B cell (primary cell): ENCODE measurements around the gene ZNF423. TPM values are rescaled to one million over a fixed set of nuclear protein-coding genes. Genes with fewer than 3 reads are reported as not detected.

Experiments used
- ATAC-seq: fragments of 200-7000 bp; cut with Tn5 transposase; one replicate; pipeline ENCODE4 v1.10.0; 2021; ENCODE audit warnings: low read depth, mild to moderate bottlenecking, moderate number of reproducible peaks, moderate library complexity
- CTCF ChIA-PET: fragments of 350-600 bp; sonication (Branson Sonifier 250); formaldehyde crosslinking; loops from one replicate; lab custom pipeline; 2021; ENCODE audit warnings: antibody characterized with exemption, inconsistent platforms; lab: Charles Lee
- POLR2A ChIA-PET: fragments of 350-600 bp; sonication (Branson Sonifier 250); formaldehyde crosslinking; loops from one replicate; lab custom pipeline; 2021; ENCODE audit warnings: antibody characterized with exemption; lab: Charles Lee
- DNase-seq: peaks from one replicate; pipeline ENCODE4 v3.0.0; 2013
- H2AFZ ChIP-seq: 2 replicates; pipeline ENCODE4 v1.6.1; 2012; ENCODE audit warnings: mild to moderate bottlenecking, low read depth, low read length; ENCODE audit not compliant: insufficient read depth, poor library complexity, severe bottlenecking
- H3K27ac ChIP-seq, 2 donors: 1 replicate in 1 of 2; 2 replicates in 1 of 2; pipeline ENCODE4 v1.5.1; 2012 to 2013; ENCODE audit warnings: low read length in 2 of 2, mild to moderate bottlenecking in 2 of 2, moderate library complexity in 1 of 2
- H3K27me3 ChIP-seq, 4 experiments: fragments of 200-600 bp in 1 of 4; sonication (generic) in 1 of 4; replicated peaks in 1 of 4; 1 replicate in 2 of 4; 2 replicates in 2 of 4; pipeline versions ENCODE4 v1.6.1 to v1.7.0; 2013 to 2016; ENCODE audit warnings: low read length in 3 of 4, mild to moderate bottlenecking in 2 of 4, mixed read lengths in 1 of 4, moderate library complexity in 1 of 4; ENCODE audit not compliant: insufficient read depth in 4 of 4, control insufficient read depth in 3 of 4; ENCODE audit errors: control extremely low read depth in 1 of 4
- H3K36me3 ChIP-seq, 2 experiments: replicated peaks in 1 of 2; 1 replicate in 1 of 2; 2 replicates in 1 of 2; pipeline versions ENCODE4 v1.6.1 to v1.7.1; 2013; ENCODE audit warnings: low read length in 1 of 2; ENCODE audit not compliant: insufficient read depth in 2 of 2, control insufficient read depth in 1 of 2; ENCODE audit errors: control extremely low read depth in 1 of 2, extremely low read depth in 1 of 2
- H3K4me1 ChIP-seq, 2 donors: fragments of 200-600 bp in 1 of 2; sonication (generic) in 1 of 2; 1 replicate in 1 of 2; 2 replicates in 1 of 2; pipeline versions ENCODE4 v1.5.1 to v1.6.1; 2013 to 2017; ENCODE audit warnings: low read length in 2 of 2; ENCODE audit not compliant: control insufficient read depth in 2 of 2, insufficient read depth in 2 of 2
- H3K4me2 ChIP-seq: replicated peaks from 2 replicates; pipeline ENCODE3; 2012; ENCODE audit warnings: mild to moderate bottlenecking, low read depth, low read length; ENCODE audit not compliant: poor library complexity, severe bottlenecking
- H3K4me3 ChIP-seq, 5 experiments: fragments of 200-600 bp in 1 of 5; sonication (generic) in 1 of 5; 1 replicate in 3 of 5; 2 replicates in 2 of 5; pipeline versions ENCODE4 v1.5.1 to v1.7.0; 2011 to 2016; ENCODE audit warnings: low read length in 4 of 5, mild to moderate bottlenecking in 4 of 5, low read depth in 2 of 5, control low read depth in 1 of 5, moderate library complexity in 1 of 5; ENCODE audit not compliant: insufficient read depth in 1 of 5; ENCODE audit errors: control extremely low read depth in 1 of 5, extremely low read depth in 1 of 5
- H3K79me2 ChIP-seq: fragments of 200-600 bp; sonication (generic); one replicate; pipeline ENCODE4 v1.6.0; 2016; ENCODE audit warnings: low read length; ENCODE audit not compliant: control insufficient read depth, insufficient read depth
- H3K9ac ChIP-seq: fragments of 200-600 bp; sonication (generic); 2 replicates; pipeline ENCODE4 v1.6.1; 2017; ENCODE audit warnings: mild to moderate bottlenecking, low read length, moderate library complexity
- H3K9me3 ChIP-seq, 3 donors: one replicate each; pipeline versions ENCODE4 v1.6.1 to v1.7.1; 2013; ENCODE audit warnings: low read length in 2 of 3; ENCODE audit not compliant: control insufficient read depth in 2 of 3, insufficient read depth in 1 of 3; ENCODE audit errors: control extremely low read depth in 1 of 3
- H4K20me1 ChIP-seq: 2 replicates; pipeline ENCODE4 v1.6.0; 2012; ENCODE audit warnings: mild to moderate bottlenecking, low read length; ENCODE audit not compliant: insufficient read depth, control insufficient read depth, poor library complexity, severe bottlenecking
- H3K27ac Mint-ChIP-seq: one replicate; pipeline ENCODE4 v1.8.0; 2021; ENCODE audit warnings: mixed read lengths
- H3K27me3 Mint-ChIP-seq: one replicate; pipeline ENCODE4 v1.8.0; 2021; ENCODE audit warnings: mixed read lengths
- H3K4me1 Mint-ChIP-seq: one replicate; pipeline ENCODE4 v1.8.0; 2021; ENCODE audit warnings: mixed read lengths
- H3K4me3 Mint-ChIP-seq: one replicate; pipeline ENCODE4 v1.8.0; 2021; ENCODE audit warnings: mixed read lengths
- H3K9me3 Mint-ChIP-seq: one replicate; pipeline ENCODE4 v1.8.0; 2022; ENCODE audit warnings: mixed read lengths; ENCODE audit not compliant: insufficient read depth
- CTCF ChIP-seq: fragments of 200-600 bp; IDR thresholded peaks from one replicate; pipeline ENCODE4 v1.8.0; 2022; ENCODE audit warnings: antibody characterized with exemption, mild to moderate bottlenecking
- EZH2 ChIP-seq: IDR thresholded peaks from 2 replicates; pipeline ENCODE4 v1.6.1; 2012; ENCODE audit warnings: borderline replicate concordance, low read depth, mild to moderate bottlenecking, moderate library complexity, low read length; ENCODE audit not compliant: insufficient read depth, poor library complexity, severe bottlenecking
- whole genome bisulfite sequencing: methylation state at CpG from one replicate; pipeline ENCODE4 v1.1.5; 2013; ENCODE audit warnings: missing lambda C conversion rate; ENCODE audit not compliant: insufficient coverage; 5-methylcytosine and 5-hydroxymethylcytosine counted together
- intact Hi-C: fragments of 100-400 bp; cut with micrococcal nuclease; formaldehyde crosslinking; loops from one replicate; pipeline ENCODE4 v1.10.0; 2022
- polyA plus RNA-seq: library from polyadenylated mRNA; depleted of rRNA; stranded (reverse); fragments of >200 nt; gene quantifications from 2 replicates; pipeline ENCODE4 v1.2.3, GENCODE V29; 2012
- total RNA-seq, 2 donors: library from RNA; stranded (reverse); fragments of 120-200 nt in 1 of 2; gene quantifications; 1 replicate in 1 of 2; 2 replicates in 1 of 2; pipeline versions ENCODE4 v1.2.3 to v1.2.4, GENCODE V29; 2013 to 2022

The ZNF423 gene
- total and polyA plus RNA-seq, 2 donors (not counting 1 experiment from before 2014, with no cell fraction given), result not detected

- 93% methylated on average over 12 of the region's 13 CpGs for WGBS
- H3K27ac ChIP-seq, result no peak overlapping the region
- no peaks in the 10 kb centered on the region for H3K27me3 ChIP-seq
- H2AFZ ChIP-seq, result no peak overlapping the region
- peaks cover 0 to 3% (median 0%) of the 10 kb centered on the region in 3 donors for H3K9me3 ChIP-seq
- no peaks in the 10 kb centered on the region for H3K9me3 Mint-ChIP-seq
- no peaks in the 10 kb centered on the region for H3K4me1 ChIP-seq
- peaks cover 4% of the 10 kb centered on the region for H3K27me3 Mint-ChIP-seq
- intact Hi-C loops, result no loop called here
- H3K4me2 ChIP-seq, result no peak overlapping the region
- H3K79me2 ChIP-seq, result no peaks in the 10 kb centered on the region
- DNase-seq, result no peak
- CTCF ChIA-PET, result no interaction called here
- POLR2A ChIA-PET, result no interaction called here
- H3K4me1 Mint-ChIP-seq, result no peaks in the 10 kb centered on the region
- H3K9ac ChIP-seq, result no peak overlapping the region
- H3K36me3 ChIP-seq, result no peaks in the 10 kb centered on the region
- no peak overlapping the region for H3K4me3 ChIP-seq
- H3K4me3 Mint-ChIP-seq, result no peak overlapping the region
- TF ChIP-seq CTCF, result no peak
- TF ChIP-seq EZH2, result no peak
- H3K27ac Mint-ChIP-seq, result no peak overlapping the region
- H4K20me1 ChIP-seq, result no peaks in the 10 kb centered on the region
- no peak for ATAC-seq
These were observed 109.4 kb downstream of the ZNF423 start for GRCh38 chr16:49746545-49746944.

- WGBS, result 93% methylated on average over 10 of the region's 11 CpGs
- no peaks in the 10 kb centered on the region for H3K9me3 Mint-ChIP-seq
- H3K4me3 ChIP-seq, result no peak overlapping the region
- ATAC-seq, result no peak
- no peak for TF ChIP-seq CTCF
- no peak for TF ChIP-seq EZH2
- no peak for DNase-seq
- POLR2A ChIA-PET, result no interaction called here
- H3K79me2 ChIP-seq, result no peaks in the 10 kb centered on the region
- no peaks in the 10 kb centered on the region for H3K4me1 Mint-ChIP-seq
- H3K9ac ChIP-seq, result no peak overlapping the region
- H3K4me2 ChIP-seq, result no peak overlapping the region
- no peak overlapping the region for H3K4me3 Mint-ChIP-seq
- H3K4me1 ChIP-seq, result no peaks in the 10 kb centered on the region
- H3K27ac Mint-ChIP-seq, result no peak overlapping the region
- H3K27me3 Mint-ChIP-seq, result no peaks in the 10 kb centered on the region
- no peaks in the 10 kb centered on the region for H4K20me1 ChIP-seq
- intact Hi-C loops, result no loop called here
- no peaks in the 10 kb centered on the region for H3K27me3 ChIP-seq
- peaks cover 0 to 3% (median 0%) of the 10 kb centered on the region in 3 donors for H3K9me3 ChIP-seq
- H2AFZ ChIP-seq, result no peak overlapping the region
- H3K27ac ChIP-seq, result no peak overlapping the region
- no peaks in the 10 kb centered on the region for H3K36me3 ChIP-seq
- CTCF ChIA-PET, result no interaction called here
These were observed 110.6 kb downstream of the ZNF423 start for GRCh38 chr16:49745311-49745747.
